Esophagus muscularis mucosa (tissue), 4 donors: Measurements from ENCODE around the gene BCL6B. TPM values are rescaled to one million over a fixed set of nuclear protein-coding genes. Genes with fewer than 3 reads are reported as not detected.

Source experiments
- DNase-seq: peaks from one replicate; pipeline ENCODE4 v3.0.0-alpha.2; 2017; ENCODE audit errors: extremely low spot score
- H3K27ac ChIP-seq, 4 donors: fragments of 200-600 bp; sonication (generic); replicated peaks in 1 of 4; 1 replicate in 3 of 4; 2 replicates in 1 of 4; pipeline ENCODE4 v1.5.1; 2016 to 2019; ENCODE audit warnings: mild to moderate bottlenecking in 1 of 4
- H3K27me3 ChIP-seq, 4 donors: fragments of 200-600 bp; sonication (generic); one replicate each; pipeline versions ENCODE4 v1.5.1 to v1.6.0; 2016 to 2019
- H3K36me3 ChIP-seq, 4 donors: fragments of 200-600 bp; sonication (generic); one replicate each; pipeline ENCODE4 v1.5.1; 2016 to 2019
- H3K4me1 ChIP-seq, 4 donors: fragments of 200-600 bp; sonication (generic); one replicate each; pipeline ENCODE4 v1.5.1; 2016 to 2019
- H3K4me3 ChIP-seq, 4 donors: fragments of 200-600 bp; sonication (generic); 1 replicate in 2 of 4; 2 replicates in 2 of 4; pipeline ENCODE4 v1.5.1; 2016 to 2019; ENCODE audit warnings: mild to moderate bottlenecking in 4 of 4, moderate library complexity in 1 of 4
- H3K9me3 ChIP-seq, 4 donors: fragments of 200-600 bp; sonication (generic); 1 replicate in 3 of 4; 2 replicates in 1 of 4; pipeline ENCODE4 v1.5.1; 2016 to 2019
- CTCF ChIP-seq, 3 experiments: fragments of 200-600 bp in 2 of 3; fragments of 450-650 bp in 1 of 3; sonication (generic) in 2 of 3; IDR thresholded peaks; one replicate each; pipeline ENCODE4 v1.5.1; 2017 to 2019; ENCODE audit warnings: antibody characterized with exemption in 3 of 3, mild to moderate bottlenecking in 2 of 3, moderate library complexity in 1 of 3
- EP300 ChIP-seq: sonication (generic); formaldehyde crosslinking; IDR thresholded peaks from one replicate; pipeline ENCODE4 v1.6.1; 2017; ENCODE audit warnings: antibody characterized with exemption
- POLR2A ChIP-seq: fragments of 450-650 bp; IDR thresholded peaks from one replicate; pipeline ENCODE4 v1.6.1; 2017; ENCODE audit warnings: antibody characterized with exemption, moderate library complexity, mild to moderate bottlenecking, low read depth
- POLR2AphosphoS5 ChIP-seq, 2 donors: sonication (generic); formaldehyde crosslinking; IDR thresholded peaks; one replicate each; pipeline ENCODE4 v1.6.1; 2017; ENCODE audit warnings: antibody characterized with exemption in 2 of 2
- WGBS: methylation state at CpG from one replicate; pipeline ENCODE4 v1.1.5; 2018; 5-methylcytosine and 5-hydroxymethylcytosine counted together
- intact Hi-C: fragments of 100-400 bp; cut with DNase I; formaldehyde crosslinking; loops from one replicate; pipeline ENCODE4 v1.15.1; 2023
- total RNA-seq, 4 donors: library from RNA; depleted of rRNA; stranded (reverse); fragments of >200 nt; gene quantifications; one replicate each; pipeline versions ENCODE4 v1.1.0 to v1.2.1, GENCODE V29; 2016

Gene BCL6B
- total RNA-seq, 4 donors from 2014 or later, result 0.83 to 5.0 (median 3.2) TPM

GRCh38 chr17:7041607-7042500 is 19.0 kb downstream of the BCL6B start:
- Histone ChIP-seq H3K27ac (peak overlapping the region in 2 of 4 donors; percentile 19 to 23), H3K36me3 (peaks cover 0 to 3% (median 0%) of the 10 kb centered on the region in 4 donors), H3K9me3 (no peaks in the 10 kb centered on the region), H3K4me1 (peaks cover 33 to 36% (median 35%) of the 10 kb centered on the region in 4 donors), H3K4me3 (peak overlapping the region; percentile 49 to 63 (median 54)), H3K27me3 (peaks cover 0 to 41% (median 27%) of the 10 kb centered on the region in 4 donors)
- intact Hi-C loops, result no loop called here
- 47% methylated on average over 21 of the region's 43 CpGs for WGBS
- no peak for DNase-seq
- TF ChIP-seq POLR2A, result no peak
- no peak for TF ChIP-seq CTCF (IDR thresholded peaks at IDR 0.05)
- no peak for TF ChIP-seq POLR2AphosphoS5 (IDR thresholded peaks at IDR 0.05)

- H3K4me3 ChIP-seq, result peak overlapping the region; percentile 49 to 63 (median 54)
- intact Hi-C loops, result no loop called here
- no peaks in the 10 kb centered on the region for H3K9me3 ChIP-seq
- TF ChIP-seq POLR2A (no peak), POLR2AphosphoS5 (IDR thresholded peaks at IDR 0.05) (no peak), CTCF (IDR thresholded peaks at IDR 0.05) (no peak), EP300 (no peak)
- H3K36me3 ChIP-seq, result peaks cover 0 to 3% (median 0%) of the 10 kb centered on the region in 4 donors
- WGBS, result 30% methylated on average over 16 of the region's 53 CpGs
- H3K27me3 ChIP-seq, result peaks cover 0 to 41% (median 27%) of the 10 kb centered on the region in 4 donors
- peaks cover 36 to 43% (median 42%) of the 10 kb centered on the region in 4 donors for H3K4me1 ChIP-seq
- peak overlapping the region in 3 of 4 donors; percentile 18 to 23 (median 19) for H3K27ac ChIP-seq
- DNase-seq, result no peak
Measured at GRCh38 chr17:7042501-7043181, 19.8 kb downstream of the BCL6B start.

- Histone ChIP-seq H3K36me3 (peaks cover 0 to 3% (median 0%) of the 10 kb centered on the region in 4 donors), H3K4me3 (peak overlapping the region; percentile 49 to 63 (median 54)), H3K27me3 (peaks cover 0 to 41% (median 28%) of the 10 kb centered on the region in 4 donors), H3K9me3 (no peaks in the 10 kb centered on the region), H3K27ac (peak overlapping the region; percentile 18 to 59 (median 43)), H3K4me1 (peaks cover 36 to 43% (median 42%) of the 10 kb centered on the region in 4 donors)
- intact Hi-C loops, result no loop called here
- DNase-seq, result no peak
- WGBS, result 0% methylated on average over 9 of the region's 21 CpGs
- TF ChIP-seq CTCF (IDR thresholded peaks at IDR 0.05), result no peak
- TF ChIP-seq EP300, result no peak
- no peak for TF ChIP-seq POLR2A
- no peak for TF ChIP-seq POLR2AphosphoS5 (IDR thresholded peaks at IDR 0.05)
Measured at GRCh38 chr17:7043182-7043496, 20.3 kb downstream of the BCL6B start.

- H3K9me3 ChIP-seq, result no peaks in the 10 kb centered on the region
- H3K4me3 ChIP-seq, result peak within 1 kb of the TSS; percentile 49 to 63 (median 54)
- H3K27me3 ChIP-seq, result peaks cover 0 to 41% (median 30%) of the 10 kb centered on the region in 4 donors
- DNase-seq, result no peak
- 0% methylated on average over 16 of the region's 58 CpGs for whole genome bisulfite sequencing
- TF ChIP-seq POLR2AphosphoS5 (IDR thresholded peaks at IDR 0.05) (peak in 1 of 2 donors; percentile 17), EP300 (no peak)
- intact Hi-C loops, result no loop called here
- peak within 1 kb of the TSS; percentile 18 to 59 (median 43) for H3K27ac ChIP-seq
- H3K36me3 ChIP-seq, result peaks cover 0 to 3% (median 0%) of the 10 kb centered on the region in 4 donors
- peaks cover 36 to 43% (median 42%) of the 10 kb centered on the region in 4 donors for H3K4me1 ChIP-seq
Measured at GRCh38 chr17:7043497-7044198, 20.8 kb downstream of the BCL6B start, which contains the start of gene SLC16A11. TSS of gene SLC16A11 (minus strand) at chr17:7044092. CDS start at chr17:7043513, 579 bp downstream.
